Common myeloid progenitor, CD34-positive (primary cell): ENCODE results near the gene GALNT9.

ENCODE experiments used
- CTCF ChIA-PET: fragments of 350-600 bp; sonication (Branson Sonifier 250); formaldehyde crosslinking; loops from one replicate; lab custom pipeline; 2021; ENCODE audit warnings: antibody characterized with exemption; lab: Charles Lee
- POLR2A ChIA-PET: fragments of 350-600 bp; sonication (Branson Sonifier 250); formaldehyde crosslinking; loops from one replicate; lab custom pipeline; 2021; ENCODE audit warnings: antibody characterized with exemption; lab: Charles Lee
- DNase-seq, 3 donors: peaks; one replicate each; pipeline versions ENCODE4 v3.0.0 to v3.0.0-alpha.2; 2013
- H3K27ac ChIP-seq, 2 experiments: 1 replicate in 1 of 2; 2 replicates in 1 of 2; pipeline ENCODE4 v1.7.0; 2013; ENCODE audit warnings: inconsistent platforms in 2 of 2, low read length in 2 of 2, mild to moderate bottlenecking in 2 of 2, low read depth in 1 of 2, moderate library complexity in 1 of 2; ENCODE audit not compliant: severe bottlenecking in 2 of 2, insufficient read depth in 1 of 2, poor library complexity in 1 of 2
- H3K27me3 ChIP-seq, 5 experiments: replicated peaks in 2 of 5; 1 replicate in 3 of 5; 2 replicates in 2 of 5; pipeline versions ENCODE4 v1.6.1 to v1.7.0; 2013; ENCODE audit warnings: low read length in 4 of 5, mild to moderate bottlenecking in 2 of 5, moderate library complexity in 2 of 5, inconsistent platforms in 1 of 5; ENCODE audit not compliant: insufficient read depth in 5 of 5, control insufficient read depth in 4 of 5
- H3K36me3 ChIP-seq, 4 experiments: 1 replicate in 2 of 4; 2 replicates in 2 of 4; pipeline versions ENCODE4 v1.6.1 to v1.7.0; 2013; ENCODE audit warnings: low read length in 3 of 4, control low read depth in 1 of 4, mild to moderate bottlenecking in 1 of 4; ENCODE audit not compliant: control insufficient read depth in 4 of 4, insufficient read depth in 4 of 4
- H3K4me1 ChIP-seq, 4 experiments: 1 replicate in 3 of 4; 2 replicates in 1 of 4; pipeline versions ENCODE4 v1.6.1 to v1.7.1; 2013; ENCODE audit warnings: low read length in 3 of 4, mild to moderate bottlenecking in 3 of 4, control low read depth in 1 of 4, inconsistent platforms in 1 of 4, moderate library complexity in 1 of 4; ENCODE audit not compliant: control insufficient read depth in 4 of 4, insufficient read depth in 4 of 4; ENCODE audit errors: control extremely low read depth in 1 of 4
- H3K4me3 ChIP-seq, 7 experiments: 1 replicate in 4 of 7; 2 replicates in 3 of 7; pipeline versions ENCODE4 v1.5.1 to v1.7.0; 2013; ENCODE audit warnings: mild to moderate bottlenecking in 7 of 7, low read length in 6 of 7, moderate library complexity in 6 of 7, inconsistent platforms in 2 of 7, low read depth in 2 of 7, control low read depth in 1 of 7; ENCODE audit not compliant: insufficient read depth in 4 of 7, control insufficient read depth in 1 of 7; ENCODE audit errors: extremely low read depth in 1 of 7
- H3K9me3 ChIP-seq, 5 experiments: 1 replicate in 4 of 5; 2 replicates in 1 of 5; pipeline versions ENCODE4 v1.6.1 to v1.7.1; 2013; ENCODE audit warnings: low read length in 4 of 5, mild to moderate bottlenecking in 2 of 5, inconsistent platforms in 1 of 5, low read depth in 1 of 5, moderate library complexity in 1 of 5; ENCODE audit not compliant: control insufficient read depth in 4 of 5, insufficient read depth in 2 of 5; ENCODE audit errors: control extremely low read depth in 1 of 5
- whole genome bisulfite sequencing: methylation state at CpG from one replicate; pipeline ENCODE4 v1.1.5; 2013; ENCODE audit not compliant: insufficient coverage; 5-methylcytosine and 5-hydroxymethylcytosine counted together

The GALNT9 gene

GRCh38 chr12:132338311-132338710 lies 8.9 kb upstream of the GALNT9 start:
- ChIA-PET CTCF (interaction anchor here (0.8 kb wide), 1 partner anchor 11 kb away, joined by 3 read pairs; no protein-coding TSS in a partner anchor), POLR2A (no interaction called here)
- WGBS: 93% methylated on average over 18 of the region's 20 CpGs
- Histone ChIP-seq H3K4me3 (no peak overlapping the region), H3K27me3 (peaks cover 2 to 41% (median 4%) of the 10 kb centered on the region in 5 experiments), H3K36me3 (no peaks in the 10 kb centered on the region), H3K4me1 (peaks cover 0 to 12% (median 9%) of the 10 kb centered on the region in 4 experiments), H3K9me3 (peaks cover 0 to 2% (median 0%) of the 10 kb centered on the region in 5 experiments), H3K27ac (no peak overlapping the region)
- no peak for DNase-seq

GRCh38 chr12:132337557-132337956 lies 8.2 kb upstream of the GALNT9 start:
- 93% methylated on average over 27 of the region's 27 CpGs for WGBS
- H3K27ac ChIP-seq: no peak overlapping the region
- no peaks in the 10 kb centered on the region for H3K36me3 ChIP-seq
- no peak overlapping the region for H3K4me3 ChIP-seq
- no peak for DNase-seq
- ChIA-PET POLR2A (no interaction called here), CTCF (interaction anchor here (0.8 to 1.1 kb wide), 2 partner anchors 10 to 14 kb away, joined by 3 read pairs; no protein-coding TSS in a partner anchor)
- peaks cover 0 to 9% (median 6%) of the 10 kb centered on the region in 4 experiments for H3K4me1 ChIP-seq
- peaks cover 0 to 43% (median 4%) of the 10 kb centered on the region in 5 experiments for H3K27me3 ChIP-seq
- peaks cover 0 to 8% (median 5%) of the 10 kb centered on the region in 5 experiments for H3K9me3 ChIP-seq

- Histone ChIP-seq H3K4me1 (peaks cover 0 to 3% (median 0%) of the 10 kb centered on the region in 4 experiments), H3K9me3 (peaks cover 0 to 11% (median 5%) of the 10 kb centered on the region in 5 experiments), H3K4me3 (no peak overlapping the region), H3K27ac (no peak overlapping the region), H3K36me3 (no peaks in the 10 kb centered on the region), H3K27me3 (peaks cover 0 to 51% (median 7%) of the 10 kb centered on the region in 5 experiments)
- CTCF ChIA-PET: interaction anchor here (0.8 to 1.1 kb wide), 2 partner anchors 9 to 13 kb away, joined by 3 read pairs; no protein-coding TSS in a partner anchor
- 93% methylated on average over 35 of the region's 41 CpGs for WGBS
- no peak for DNase-seq
- POLR2A ChIA-PET: interaction anchor here (0.6 kb wide), 1 partner anchor 34 kb away, joined by 6 read pairs; no protein-coding TSS in a partner anchor
These were observed 7.3 kb upstream of the GALNT9 start for GRCh38 chr12:132336451-132337413.

- CTCF ChIA-PET: interaction anchor here (1.6 kb wide), 1 partner anchor 11 kb away, joined by 3 read pairs; no protein-coding TSS in a partner anchor
- peaks cover 0 to 13% (median 5%) of the 10 kb centered on the region in 5 experiments for H3K9me3 ChIP-seq
These were observed 5.9 kb upstream of the GALNT9 start for GRCh38 chr12:132335179-132335756.

GRCh38 chr12:132333766-132334165 lies 4.4 kb upstream of the GALNT9 start:
- Histone ChIP-seq H3K9me3 (peaks cover 0 to 13% (median 5%) of the 10 kb centered on the region in 5 experiments), H3K4me1 (peaks cover 0 to 9% (median 1%) of the 10 kb centered on the region in 4 experiments), H3K4me3 (no peak overlapping the region), H3K36me3 (no peaks in the 10 kb centered on the region), H3K27me3 (peaks cover 7 to 70% (median 16%) of the 10 kb centered on the region in 5 experiments), H3K27ac (no peak overlapping the region)
- DNase-seq: no peak
- 79% methylated on average over 26 of the region's 26 CpGs for WGBS
- ChIA-PET CTCF (no interaction called here), POLR2A (interaction anchor here (0.6 kb wide), 1 partner anchor 155 kb away, joined by 3 read pairs; no protein-coding TSS in a partner anchor)

More at GRCh38 chr12:132335179-132335756, 5.9 kb upstream of the GALNT9 start:
- Histone ChIP-seq H3K36me3 (no peaks in the 10 kb centered on the region), H3K4me1 (no peaks in the 10 kb centered on the region), H3K27me3 (peaks cover 7 to 61% (median 14%) of the 10 kb centered on the region in 5 experiments), H3K27ac (no peak overlapping the region), H3K4me3 (no peak overlapping the region)
- POLR2A ChIA-PET: no interaction called here
- DNase-seq: no peak
- WGBS: 96% methylated on average over 11 of the region's 11 CpGs

GRCh38 chr12:132333273-132333672 lies 3.9 kb upstream of the GALNT9 start:
- CTCF ChIA-PET: no interaction called here
- Histone ChIP-seq H3K4me1 (peaks cover 0 to 14% (median 5%) of the 10 kb centered on the region in 4 experiments), H3K4me3 (no peak overlapping the region), H3K27me3 (peaks cover 7 to 71% (median 18%) of the 10 kb centered on the region in 5 experiments), H3K36me3 (no peaks in the 10 kb centered on the region), H3K27ac (no peak overlapping the region), H3K9me3 (peaks cover 0 to 13% (median 5%) of the 10 kb centered on the region in 5 experiments)
- POLR2A ChIA-PET: interaction anchor here (0.6 kb wide), 1 partner anchor 156 kb away, joined by 3 read pairs; no protein-coding TSS in a partner anchor
- DNase-seq: no peak
- WGBS: 89% methylated on average over 13 of the region's 13 CpGs
